NCI-H146 (cell line): ENCODE data around the gene NDUFS5.
A peak's percentile ranks its signal among the peaks of the same experiment; 100 is the strongest.
"Not testable (repeated sequence)": the region's sequence is repeated elsewhere in the genome, so short reads cannot be mapped to it uniquely, and the experiment has no call there.

ENCODE experiments used
- DNase-seq: peaks from one replicate; lab custom pipeline; 2025; lab: John Stamatoyannopoulos, UW

Gene NDUFS5

GRCh38 chr1:39063775-39064174 is 37.6 kb downstream of the NDUFS5 start:
- no peak for DNase-seq

DNA sequence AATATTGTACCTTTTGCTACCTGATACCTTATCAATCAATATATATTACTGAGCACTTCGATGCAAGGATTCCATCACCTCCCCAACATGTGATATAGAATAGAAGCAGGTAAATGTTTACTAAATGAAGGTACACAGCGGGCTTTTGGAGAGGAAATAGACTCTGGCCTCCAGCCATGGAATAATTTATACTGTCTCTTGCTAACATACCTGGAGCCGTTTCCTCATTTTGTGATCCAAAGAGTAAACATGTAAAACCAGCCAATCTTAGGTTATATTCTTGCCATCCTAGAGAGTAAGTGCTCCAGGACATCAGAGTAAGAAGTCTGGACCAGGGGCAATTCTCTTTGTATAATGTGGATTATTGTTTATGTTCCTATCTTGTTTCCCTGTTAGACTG is 39.4 kb downstream of the NDUFS5 start:
- no peak for DNase-seq

DNA sequence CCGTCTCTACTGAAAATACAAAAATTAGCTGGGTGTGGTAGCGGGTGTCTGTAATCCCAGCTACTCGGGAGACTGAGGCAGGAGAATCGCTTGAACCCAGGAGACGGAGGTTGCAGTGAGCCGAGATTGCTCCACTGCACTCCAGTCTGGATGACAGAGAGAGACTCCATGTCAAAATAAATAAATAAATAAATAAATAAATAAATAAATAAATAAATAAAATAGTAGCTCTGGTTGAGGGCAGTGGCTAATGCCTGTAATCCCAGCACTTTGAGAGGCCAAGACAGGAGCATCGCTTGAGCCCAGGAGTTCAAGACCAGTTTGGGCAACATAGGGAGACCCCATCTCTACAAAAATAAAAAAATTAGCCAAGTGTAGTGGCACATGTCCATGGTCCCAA is 42.1 kb downstream of the NDUFS5 start:
- not testable (repeated sequence) for DNase-seq

DNA sequence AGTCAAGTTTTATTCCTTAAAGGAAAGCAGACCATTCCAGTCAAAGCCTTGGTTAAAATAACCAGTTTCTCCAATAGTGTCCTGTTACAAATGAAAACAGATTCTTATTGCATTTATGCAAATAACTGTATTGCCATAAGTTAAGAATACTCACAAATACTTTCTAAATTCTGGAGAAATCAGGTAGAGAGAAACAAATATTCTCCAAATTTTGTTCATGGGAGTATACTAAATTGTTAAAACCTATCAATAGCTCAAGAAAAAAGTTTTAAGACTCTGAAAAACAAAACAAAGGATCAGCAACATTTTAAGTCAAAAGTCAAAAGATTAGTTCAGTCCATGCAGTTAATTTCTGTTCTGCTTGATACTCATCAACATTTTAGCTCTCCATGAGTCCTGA is 45.4 kb downstream of the NDUFS5 start:
- not testable (repeated sequence) for DNase-seq

GRCh38 chr1:39076127-39076798 is 50.1 kb downstream of the NDUFS5 start:
- DNase-seq, result no peak

DNA sequence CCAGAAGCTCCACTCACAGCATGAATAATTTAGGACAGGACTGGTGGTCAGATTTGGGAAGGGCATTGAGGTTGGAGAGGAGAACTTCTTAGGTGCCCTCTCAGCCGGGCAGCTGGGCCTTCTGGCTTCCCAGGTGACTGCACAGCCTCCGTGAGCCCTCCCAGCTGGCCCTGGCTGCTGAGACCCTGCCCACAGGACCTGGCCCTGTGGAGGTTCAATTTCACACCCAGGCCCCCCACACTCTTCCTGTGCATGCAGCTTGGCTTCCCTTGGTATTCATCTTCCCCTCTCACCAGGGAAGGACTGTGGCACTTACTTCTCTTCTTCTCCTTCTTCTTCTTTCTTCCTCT is 50.6 kb downstream of the NDUFS5 start:
- no peak for DNase-seq

DNA sequence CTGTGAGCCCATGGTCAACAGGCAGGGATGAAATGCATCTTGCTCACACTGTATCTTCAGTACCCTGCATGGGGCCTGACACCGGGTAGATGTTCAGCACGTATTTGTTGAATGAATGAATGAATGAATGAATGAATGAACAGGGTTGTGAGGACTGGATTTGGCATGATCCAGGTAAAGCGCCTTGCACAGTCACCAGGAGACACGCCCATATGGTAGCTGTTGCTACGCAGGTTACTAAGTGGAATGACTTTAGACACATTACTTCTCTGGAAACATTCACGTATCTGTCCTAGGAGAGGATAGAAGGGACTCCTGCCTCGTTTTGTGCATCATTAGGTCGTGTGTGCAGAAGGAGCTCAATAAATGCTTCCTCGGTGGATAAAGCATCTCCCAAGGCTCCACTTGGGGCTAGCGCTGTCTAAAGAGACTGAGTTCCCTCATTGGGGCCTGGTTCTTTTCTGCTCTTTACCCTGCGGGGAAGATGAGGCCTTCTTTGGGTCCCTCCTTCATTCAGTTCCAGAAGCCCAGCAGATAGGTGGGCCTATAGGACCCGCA is 54.2 kb downstream of the NDUFS5 start:
- no peak for DNase-seq

DNA sequence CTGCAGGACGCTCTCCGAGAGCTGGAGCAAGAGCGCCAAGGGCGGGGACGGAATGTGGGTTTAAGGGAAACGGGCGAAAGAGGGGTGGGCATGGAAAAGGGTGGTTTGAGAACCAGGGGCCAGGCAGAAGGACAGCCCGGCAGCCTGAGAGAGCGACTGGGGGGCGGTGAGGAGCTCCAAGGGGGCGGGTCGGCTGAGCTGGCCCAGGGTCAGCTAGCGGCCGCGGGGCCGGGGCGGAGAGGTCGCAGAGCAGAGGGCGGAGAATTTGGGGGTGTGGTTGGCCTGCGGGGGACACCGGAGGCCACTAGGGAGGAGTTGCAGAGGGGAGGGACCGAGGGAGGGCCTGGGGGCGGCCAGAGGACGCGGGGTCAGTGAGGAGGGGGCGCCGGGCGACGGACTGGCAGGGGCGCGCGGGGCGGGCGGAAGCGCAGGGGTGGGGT is 54.7 kb downstream of the NDUFS5 start:
- DNase-seq, result peak; percentile 18

DNA sequence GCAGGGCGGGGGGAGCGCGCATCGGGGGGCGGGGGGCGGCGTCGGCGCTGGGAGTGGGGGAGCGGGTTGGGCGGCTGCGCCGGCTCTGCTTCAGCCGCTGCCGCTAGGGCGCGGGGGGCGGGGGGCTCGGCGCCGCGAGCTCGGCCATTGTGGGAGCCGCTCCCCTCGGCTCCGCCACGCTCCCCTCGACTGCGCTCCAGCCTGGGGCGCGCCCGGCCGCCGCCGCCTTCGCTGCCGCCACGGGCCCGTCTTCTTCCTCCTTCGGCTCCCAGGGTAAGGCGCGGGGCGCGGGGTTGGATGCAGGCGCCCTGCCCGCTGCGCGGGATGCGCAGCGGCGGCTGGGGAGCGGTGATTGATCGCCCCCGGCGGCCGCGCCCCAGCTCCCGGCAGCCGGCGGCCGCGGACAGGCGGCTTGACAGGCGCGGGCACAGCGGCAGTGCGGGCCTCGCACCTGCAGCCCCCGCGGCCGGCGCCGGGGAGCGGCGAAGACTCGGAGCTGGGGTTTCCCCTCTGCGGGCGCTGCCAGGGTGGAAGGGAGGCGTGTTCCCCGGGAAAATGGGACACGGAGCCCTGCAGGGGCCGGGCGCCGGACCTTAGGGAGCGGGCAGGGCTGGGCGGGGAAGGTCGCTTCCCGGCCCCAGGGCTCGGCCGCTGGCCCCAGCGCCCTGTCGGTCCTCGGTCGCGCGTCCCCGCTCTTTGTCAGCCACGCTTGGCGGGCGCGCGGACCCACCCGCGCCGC is 55.3 kb downstream of the NDUFS5 start:
- DNase-seq, result peak; percentile 48

- DNase-seq, result peak; percentile 20
Observed at GRCh38 chr1:39082010-39082799, 56.1 kb downstream of the NDUFS5 start.

DNA sequence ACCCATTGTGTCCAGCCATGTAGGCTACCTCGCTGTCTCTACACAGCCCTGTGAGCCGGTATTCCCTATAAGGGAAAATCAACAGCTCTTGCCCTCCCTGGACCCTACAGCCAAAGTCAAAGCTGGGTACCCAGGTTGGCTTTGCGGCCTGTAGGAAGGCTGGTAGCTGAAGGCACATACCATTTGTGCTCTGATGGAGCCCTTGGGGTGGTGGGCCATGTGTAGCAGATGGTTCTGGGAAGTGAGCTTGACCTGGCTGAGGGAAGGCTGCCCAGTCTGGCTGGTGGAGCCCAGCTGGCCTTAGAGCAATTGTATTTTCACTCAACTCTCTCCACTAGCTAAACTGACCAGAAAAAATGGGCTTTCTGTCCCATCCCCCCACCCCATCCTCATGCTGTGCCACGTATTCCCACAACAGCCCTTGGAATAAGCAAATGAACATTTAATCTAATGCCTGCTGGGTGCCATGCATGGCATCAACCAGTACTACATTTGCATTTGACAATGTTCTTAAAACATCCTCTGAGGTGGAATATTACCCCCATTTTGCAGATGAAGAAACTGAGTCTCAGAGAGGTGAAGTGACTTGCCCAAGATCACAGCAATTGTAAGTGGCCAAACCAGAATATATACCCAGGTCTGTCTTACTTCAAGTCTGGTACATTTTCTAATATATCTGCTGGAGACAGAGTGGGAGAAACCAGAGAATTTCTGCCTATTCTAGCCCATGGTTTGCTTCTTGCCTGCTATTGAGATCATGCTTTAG is 56.8 kb downstream of the NDUFS5 start:
- DNase-seq, result no peak

GRCh38 chr1:39084191-39084590 is 58.0 kb downstream of the NDUFS5 start:
- no peak for DNase-seq
